Neuronal stem cell (in vitro differentiated cells): ENCODE measurements around the gene EEPD1.
A peak's percentile ranks its signal among the peaks of the same experiment; 100 is the strongest.

Experiments used
- DNase-seq: peaks from one replicate; pipeline ENCODE4 v3.0.0-alpha.2; 2013; ENCODE audit warnings: low spot score
- H2AFZ ChIP-seq: one replicate; pipeline ENCODE4 v1.6.1; 2013; ENCODE audit warnings: mild to moderate bottlenecking, low read length, inconsistent platforms
- H2AK5ac ChIP-seq: 2 replicates; pipeline ENCODE4 v1.6.1; 2013; ENCODE audit warnings: low read depth, mild to moderate bottlenecking, inconsistent platforms, low read length, moderate library complexity, mixed read lengths
- H2BK120ac ChIP-seq: 2 replicates; pipeline ENCODE4 v1.6.1; 2013; ENCODE audit warnings: low read depth, mild to moderate bottlenecking, inconsistent platforms, low read length, moderate library complexity, mixed read lengths
- H2BK12ac ChIP-seq: one replicate; pipeline ENCODE4 v1.6.1; 2013; ENCODE audit warnings: low read length, inconsistent platforms
- H2BK15ac ChIP-seq: 2 replicates; pipeline ENCODE4 v1.6.1; 2013; ENCODE audit warnings: mild to moderate bottlenecking, low read length, inconsistent platforms, mixed read lengths
- H2BK5ac ChIP-seq: one replicate; pipeline ENCODE4 v1.6.1; 2013; ENCODE audit warnings: inconsistent platforms, mild to moderate bottlenecking, low read length, moderate library complexity
- H3K14ac ChIP-seq: one replicate; pipeline ENCODE4 v1.6.1; 2013; ENCODE audit warnings: low read length, inconsistent platforms
- H3K18ac ChIP-seq: 2 replicates; pipeline ENCODE4 v1.6.1; 2013; ENCODE audit warnings: low read length, inconsistent platforms
- H3K23ac ChIP-seq: 2 replicates; pipeline ENCODE4 v1.6.1; 2013; ENCODE audit warnings: low read depth, mild to moderate bottlenecking, mixed read lengths, low read length, inconsistent platforms; ENCODE audit not compliant: poor library complexity
- H3K27ac ChIP-seq: replicated peaks from 3 replicates; pipeline ENCODE4 v1.5.1; 2013; ENCODE audit warnings: low read length, inconsistent platforms
- H3K27me3 ChIP-seq, 3 experiments: 2 replicates each; pipeline ENCODE4 v1.6.1; 2013; ENCODE audit warnings: low read length in 3 of 3, mild to moderate bottlenecking in 2 of 3, inconsistent platforms in 1 of 3, low read depth in 1 of 3, mixed read lengths in 1 of 3, moderate library complexity in 1 of 3; ENCODE audit not compliant: control insufficient read depth in 3 of 3, insufficient read depth in 3 of 3
- H3K36me3 ChIP-seq, 2 donors: replicated peaks in 1 of 2; 2 replicates each; pipeline ENCODE4 v1.6.1; 2013; ENCODE audit warnings: low read length in 2 of 2; ENCODE audit not compliant: control insufficient read depth in 2 of 2, insufficient read depth in 2 of 2
- H3K4ac ChIP-seq: 2 replicates; pipeline ENCODE4 v1.6.1; 2013; ENCODE audit warnings: inconsistent platforms, mild to moderate bottlenecking, low read length, moderate library complexity
- H3K4me1 ChIP-seq, 2 donors: 1 replicate in 1 of 2; 2 replicates in 1 of 2; pipeline ENCODE4 v1.6.1; 2013; ENCODE audit warnings: low read length in 2 of 2, low read depth in 1 of 2; ENCODE audit not compliant: control insufficient read depth in 2 of 2, insufficient read depth in 1 of 2
- H3K4me2 ChIP-seq: one replicate; pipeline ENCODE4 v1.6.1; 2013; ENCODE audit warnings: mild to moderate bottlenecking, low read length, inconsistent platforms; ENCODE audit not compliant: insufficient read depth, poor library complexity, severe bottlenecking
- H3K4me3 ChIP-seq, 2 donors: 2 replicates each; pipeline ENCODE4 v1.5.1; 2013; ENCODE audit warnings: low read length in 2 of 2, mild to moderate bottlenecking in 2 of 2, inconsistent platforms in 1 of 2, moderate library complexity in 1 of 2
- H3K79me1 ChIP-seq: one replicate; pipeline ENCODE4 v1.6.1; 2013; ENCODE audit warnings: low read depth, mild to moderate bottlenecking, inconsistent platforms, low read length, moderate library complexity
- H3K9ac ChIP-seq: one replicate; pipeline ENCODE4 v1.6.1; 2013; ENCODE audit warnings: mild to moderate bottlenecking, low read depth, low read length, inconsistent platforms; ENCODE audit not compliant: poor library complexity
- H3K9me3 ChIP-seq, 2 donors: replicated peaks in 1 of 2; 2 replicates each; pipeline versions ENCODE3 to v1.6.1; 2013; ENCODE audit warnings: low read length in 2 of 2, mild to moderate bottlenecking in 2 of 2, inconsistent platforms in 1 of 2, low read depth in 1 of 2, mixed read lengths in 1 of 2, moderate library complexity in 1 of 2; ENCODE audit not compliant: control insufficient read depth in 2 of 2, insufficient read depth in 1 of 2
- H4K8ac ChIP-seq: one replicate; pipeline ENCODE4 v1.6.1; 2013; ENCODE audit warnings: low read depth, mild to moderate bottlenecking, inconsistent platforms, low read length, moderate library complexity
- H4K91ac ChIP-seq: one replicate; pipeline ENCODE4 v1.6.1; 2013; ENCODE audit warnings: low read length, low read depth, mild to moderate bottlenecking, inconsistent platforms; ENCODE audit not compliant: poor library complexity
- WGBS, 2 donors: extraction: QIAGEN DNeasy Blood & Tissue Kit; methylation state at CpG; one replicate each; pipeline ENCODE4 v1.1.7; 2013; ENCODE audit warnings: missing lambda C conversion rate in 2 of 2, mixed read lengths in 1 of 2; ENCODE audit not compliant: insufficient read length in 2 of 2, insufficient replicate concordance in 1 of 2; ENCODE audit errors: extremely low coverage in 2 of 2; 5-methylcytosine and 5-hydroxymethylcytosine counted together

Gene EEPD1

GRCh38 chr7:36185756-36186155 is 32.7 kb downstream of the EEPD1 start:
- Histone ChIP-seq H3K36me3 (no peaks in the 10 kb centered on the region), H3K4me2 (no peak overlapping the region), H3K14ac (no peak overlapping the region), H2AK5ac (no peak overlapping the region), H3K23ac (no peak overlapping the region), H3K27me3 (no peaks in the 10 kb centered on the region), H2BK12ac (no peak overlapping the region), H4K91ac (no peak overlapping the region), H2BK120ac (no peak overlapping the region), H3K18ac (no peak overlapping the region), H2BK15ac (no peak overlapping the region), H2AFZ (no peak overlapping the region), H3K27ac (no peak overlapping the region), H3K4me1 (peaks cover 12 to 16% of the 10 kb centered on the region in 2 donors), H3K9ac (no peak overlapping the region), H3K4ac (no peak overlapping the region), H3K9me3 (no peaks in the 10 kb centered on the region), H2BK5ac (no peak overlapping the region), H4K8ac (no peak overlapping the region), H3K4me3 (no peak overlapping the region), H3K79me1 (no peaks in the 10 kb centered on the region)
- WGBS, 2 donors, result no CpG with 5 or more reads among the region's 7 CpGs
- no peak for DNase-seq

- Histone ChIP-seq H3K23ac (no peak overlapping the region), H3K4me3 (no peak overlapping the region), H3K27me3 (peaks cover 0 to 2% (median 0%) of the 10 kb centered on the region in 3 experiments), H3K9me3 (no peaks in the 10 kb centered on the region), H2BK15ac (no peak overlapping the region), H3K4me1 (peaks cover 12 to 20% of the 10 kb centered on the region in 2 donors), H4K91ac (no peak overlapping the region), H3K27ac (no peak overlapping the region), H4K8ac (no peak overlapping the region), H2BK5ac (no peak overlapping the region), H3K36me3 (no peaks in the 10 kb centered on the region), H3K18ac (no peak overlapping the region), H2BK12ac (no peak overlapping the region), H3K14ac (no peak overlapping the region), H3K4me2 (no peak overlapping the region), H3K79me1 (no peaks in the 10 kb centered on the region), H2BK120ac (no peak overlapping the region), H3K9ac (no peak overlapping the region), H2AFZ (no peak overlapping the region), H3K4ac (no peak overlapping the region), H2AK5ac (no peak overlapping the region)
- WGBS, 2 donors, result no CpG with 5 or more reads among the region's 6 CpGs
- DNase-seq, result no peak
These were observed 33.5 kb downstream of the EEPD1 start for GRCh38 chr7:36186359-36187121.

GRCh38 chr7:36188266-36188665 is 35.2 kb downstream of the EEPD1 start:
- H2BK15ac ChIP-seq, result no peak overlapping the region
- peaks cover 3 to 24% of the 10 kb centered on the region in 2 donors for H3K4me1 ChIP-seq
- H3K79me1 ChIP-seq, result no peaks in the 10 kb centered on the region
- no peak overlapping the region for H2BK5ac ChIP-seq
- H3K14ac ChIP-seq, result no peak overlapping the region
- no peak overlapping the region for H4K8ac ChIP-seq
- H3K27me3 ChIP-seq, result peaks cover 0 to 2% (median 0%) of the 10 kb centered on the region in 3 experiments
- H3K18ac ChIP-seq, result no peak overlapping the region
- no peak overlapping the region for H4K91ac ChIP-seq
- no peak for DNase-seq
- no peak overlapping the region for H3K23ac ChIP-seq
- no peak overlapping the region for H3K9ac ChIP-seq
- H3K36me3 ChIP-seq, result no peaks in the 10 kb centered on the region
- H2BK120ac ChIP-seq, result no peak overlapping the region
- no peak overlapping the region for H2AK5ac ChIP-seq
- no peak overlapping the region for H3K4me3 ChIP-seq
- no peak overlapping the region for H2BK12ac ChIP-seq
- H3K4me2 ChIP-seq, result no peak overlapping the region
- H2AFZ ChIP-seq, result no peak overlapping the region
- no peak overlapping the region for H3K4ac ChIP-seq
- no peak overlapping the region for H3K27ac ChIP-seq
- no CpG with 5 or more reads among the region's 5 CpGs for WGBS, 2 donors
- H3K9me3 ChIP-seq, result no peaks in the 10 kb centered on the region

- Histone ChIP-seq H3K9me3 (no peaks in the 10 kb centered on the region), H4K8ac (no peak overlapping the region), H3K9ac (no peak overlapping the region), H2BK5ac (no peak overlapping the region), H3K14ac (no peak overlapping the region), H2BK120ac (no peak overlapping the region), H3K23ac (no peak overlapping the region), H2BK12ac (no peak overlapping the region), H3K4ac (no peak overlapping the region), H3K36me3 (no peaks in the 10 kb centered on the region), H4K91ac (no peak overlapping the region), H3K4me2 (no peak overlapping the region), H3K79me1 (no peaks in the 10 kb centered on the region), H3K27me3 (peaks cover 0 to 2% (median 0%) of the 10 kb centered on the region in 3 experiments), H2AK5ac (no peak overlapping the region), H2AFZ (no peak overlapping the region), H3K4me3 (no peak overlapping the region), H3K27ac (no peak overlapping the region), H3K18ac (no peak overlapping the region), H2BK15ac (no peak overlapping the region), H3K4me1 (peaks cover 3 to 24% of the 10 kb centered on the region in 2 donors)
- peak; percentile 31 for DNase-seq
- WGBS, 2 donors, result no CpG with 5 or more reads among the region's 4 CpGs
These were observed 35.9 kb downstream of the EEPD1 start for GRCh38 chr7:36188906-36189305.
